Upper lobe of left lung (tissue), 4 donors: ENCODE results near the gene DGCR2.
"Not testable (repeated sequence)": the region's sequence is repeated elsewhere in the genome, so short reads cannot be mapped to it uniquely, and the experiment has no call there.

Source experiments
- EP300 ChIP-seq, 4 donors: sonication (generic); formaldehyde crosslinking; IDR thresholded peaks; one replicate each; pipeline ENCODE4 v1.5.1; 2017; ENCODE audit warnings: antibody characterized with exemption in 4 of 4, control low read depth in 2 of 4
- POLR2A ChIP-seq, 4 donors: fragments of 450-650 bp; IDR thresholded peaks; one replicate each; pipeline ENCODE4 v1.5.1; 2016 to 2017; ENCODE audit warnings: antibody characterized with exemption in 4 of 4, mild to moderate bottlenecking in 2 of 4
- POLR2AphosphoS5 ChIP-seq, 2 donors: sonication (generic); formaldehyde crosslinking; IDR thresholded peaks; one replicate each; pipeline ENCODE4 v1.5.1; 2017; ENCODE audit warnings: antibody characterized with exemption in 2 of 2
- TF ChIP-seq, protein P1 (sequence below), 6 experiments: fragments of 450-650 bp in 4 of 6; fragments of 200-600 bp in 2 of 6; sonication (generic) in 2 of 6; IDR thresholded peaks; one replicate each; pipeline ENCODE4 v1.5.1; 2016 to 2019; ENCODE audit warnings: antibody characterized with exemption in 6 of 6

DNA sequence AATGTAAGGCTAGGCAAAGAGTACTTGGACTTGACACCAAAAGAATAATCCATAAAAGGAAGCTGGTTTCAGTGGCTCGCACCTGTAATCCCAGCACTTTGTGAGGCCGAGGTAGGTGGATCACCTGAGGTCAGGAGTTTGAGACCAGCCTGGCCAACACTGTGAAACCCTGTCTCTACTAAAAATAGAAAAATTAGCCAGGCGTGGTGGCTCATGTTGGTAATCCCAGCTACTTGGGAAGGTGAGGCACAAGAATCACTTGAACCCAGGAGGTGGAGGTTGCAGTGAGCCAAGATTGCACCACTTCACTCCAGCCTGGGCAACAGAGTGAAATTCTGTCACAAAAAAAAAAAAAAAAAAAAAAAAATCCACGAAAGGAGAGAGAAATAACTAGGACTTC is 71.4 kb downstream of the DGCR2 start:
- TF ChIP-seq, protein P1, sequence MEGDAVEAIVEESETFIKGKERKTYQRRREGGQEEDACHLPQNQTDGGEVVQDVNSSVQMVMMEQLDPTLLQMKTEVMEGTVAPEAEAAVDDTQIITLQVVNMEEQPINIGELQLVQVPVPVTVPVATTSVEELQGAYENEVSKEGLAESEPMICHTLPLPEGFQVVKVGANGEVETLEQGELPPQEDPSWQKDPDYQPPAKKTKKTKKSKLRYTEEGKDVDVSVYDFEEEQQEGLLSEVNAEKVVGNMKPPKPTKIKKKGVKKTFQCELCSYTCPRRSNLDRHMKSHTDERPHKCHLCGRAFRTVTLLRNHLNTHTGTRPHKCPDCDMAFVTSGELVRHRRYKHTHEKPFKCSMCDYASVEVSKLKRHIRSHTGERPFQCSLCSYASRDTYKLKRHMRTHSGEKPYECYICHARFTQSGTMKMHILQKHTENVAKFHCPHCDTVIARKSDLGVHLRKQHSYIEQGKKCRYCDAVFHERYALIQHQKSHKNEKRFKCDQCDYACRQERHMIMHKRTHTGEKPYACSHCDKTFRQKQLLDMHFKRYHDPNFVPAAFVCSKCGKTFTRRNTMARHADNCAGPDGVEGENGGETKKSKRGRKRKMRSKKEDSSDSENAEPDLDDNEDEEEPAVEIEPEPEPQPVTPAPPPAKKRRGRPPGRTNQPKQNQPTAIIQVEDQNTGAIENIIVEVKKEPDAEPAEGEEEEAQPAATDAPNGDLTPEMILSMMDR (IDR thresholded peaks at IDR 0.05) = not testable (repeated sequence)
- not testable (repeated sequence) for TF ChIP-seq POLR2A, POLR2AphosphoS5, EP300 (IDR thresholded peaks at IDR 0.05)
